Neural cell (in vitro differentiated cells): ENCODE measurements around the gene WIPI1. TPM values are rescaled to one million over a fixed set of nuclear protein-coding genes. Genes with fewer than 3 reads are reported as not detected.

Experiments used
- H2AFZ ChIP-seq: fragments of 200-600, 300-800 bp; sonication (generic), shearing (Covaris generic); 2 replicates; pipeline ENCODE4 v1.6.0; 2014; ENCODE audit warnings: low read depth, mild to moderate bottlenecking, antibody characterized with exemption, low read length, moderate library complexity
- H3F3A ChIP-seq: fragments of 200-600 bp; shearing (Covaris generic); 2 replicates; pipeline ENCODE4 v1.6.1; 2016; ENCODE audit warnings: mild to moderate bottlenecking, moderate library complexity, mixed read lengths, antibody characterized with exemption, low read length; ENCODE audit not compliant: insufficient read depth, poor library complexity, severe bottlenecking
- H3K27ac ChIP-seq: fragments of 200-600, 300-800 bp; sonication (generic), shearing (Covaris generic); 2 replicates; pipeline ENCODE4 v1.5.1; 2014; ENCODE audit warnings: mild to moderate bottlenecking, low read length, moderate library complexity
- H3K27me3 ChIP-seq: fragments of 300-800, 200-600 bp; sonication (generic), shearing (Covaris generic); 2 replicates; pipeline ENCODE4 v1.6.0; 2014; ENCODE audit warnings: mild to moderate bottlenecking, low read depth, low read length, moderate library complexity; ENCODE audit not compliant: insufficient read depth
- H3K36me3 ChIP-seq: fragments of 300-800, 200-600 bp; sonication (generic), shearing (Covaris generic); 2 replicates; pipeline ENCODE4 v1.5.1; 2014; ENCODE audit warnings: mild to moderate bottlenecking, antibody characterized with exemption, low read length, moderate library complexity; ENCODE audit not compliant: insufficient read depth
- H3K4me2 ChIP-seq: fragments of 300-800, 200-600 bp; sonication (generic), shearing (Covaris generic); 2 replicates; pipeline ENCODE4 v1.6.0; 2014; ENCODE audit warnings: mild to moderate bottlenecking, low read length
- H3K4me3 ChIP-seq: fragments of 300-800, 200-600 bp; sonication (generic), shearing (Covaris generic); 2 replicates; pipeline ENCODE4 v1.5.1; 2014; ENCODE audit warnings: mild to moderate bottlenecking, low read length, moderate library complexity
- H3K79me2 ChIP-seq: fragments of 200-600 bp; shearing (Covaris generic); replicated peaks from 2 replicates; pipeline ENCODE4 v1.6.0; 2014; ENCODE audit warnings: mild to moderate bottlenecking, low read length, moderate library complexity; ENCODE audit not compliant: insufficient read depth
- H3K9ac ChIP-seq: fragments of 300-800, 200-600 bp; sonication (generic), shearing (Covaris generic); 2 replicates; pipeline ENCODE4 v1.6.1; 2016; ENCODE audit warnings: mild to moderate bottlenecking, low read length, mixed read lengths
- H3K9me2 ChIP-seq: fragments of 200-600 bp; shearing (Covaris generic); 2 replicates; pipeline ENCODE4 v1.6.1; 2016; ENCODE audit warnings: mild to moderate bottlenecking, low read length, mixed read lengths; ENCODE audit not compliant: insufficient read depth
- H3K9me3 ChIP-seq: fragments of 200-600, 300-800 bp; sonication (generic), shearing (Covaris generic); 2 replicates; pipeline ENCODE4 v1.6.1; 2016; ENCODE audit warnings: mild to moderate bottlenecking, mixed run types, low read length, moderate library complexity, mixed read lengths
- H4K20me1 ChIP-seq: fragments of 200-600 bp; shearing (Covaris generic); 2 replicates; pipeline ENCODE4 v1.6.1; 2016; ENCODE audit warnings: mild to moderate bottlenecking, mixed run types; ENCODE audit not compliant: insufficient read depth
- EP300 ChIP-seq: fragments of 450-650 bp; conservative IDR thresholded peaks from 2 replicates; pipeline ENCODE4 v1.6.1; 2014; ENCODE audit warnings: antibody characterized with exemption, mild to moderate bottlenecking, moderate library complexity; ENCODE audit not compliant: poor library complexity, severe bottlenecking
- EZH2 ChIP-seq: fragments of 200-600, 300-800 bp; shearing (Covaris generic), sonication (generic); IDR thresholded peaks from 2 replicates; pipeline ENCODE4 v1.6.1; 2014; ENCODE audit warnings: antibody characterized with exemption, low read length, borderline replicate concordance, mild to moderate bottlenecking; ENCODE audit not compliant: insufficient read depth, poor library complexity, severe bottlenecking
- MXI1 ChIP-seq: fragments of 450-650 bp; conservative IDR thresholded peaks from 2 replicates; pipeline ENCODE4 v1.6.1; 2014; ENCODE audit warnings: antibody characterized with exemption, mild to moderate bottlenecking; ENCODE audit not compliant: poor library complexity, severe bottlenecking
- POLR2AphosphoS5 ChIP-seq: IDR thresholded peaks from 2 replicates; pipeline ENCODE4 v1.6.1; 2012
- RAD21 ChIP-seq: fragments of 450-650 bp; conservative IDR thresholded peaks from 2 replicates; pipeline ENCODE4 v1.6.1; 2014; ENCODE audit warnings: antibody characterized with exemption, mild to moderate bottlenecking, moderate library complexity
- SMC3 ChIP-seq: fragments of 450-650 bp; conservative IDR thresholded peaks from 2 replicates; pipeline ENCODE4 v1.6.1; 2014; ENCODE audit warnings: antibody characterized with exemption, mild to moderate bottlenecking, moderate library complexity; ENCODE audit not compliant: poor library complexity
- TAF1 ChIP-seq: IDR thresholded peaks from 2 replicates; pipeline ENCODE4 v1.6.1; 2012; ENCODE audit warnings: low read depth
- polyA plus RNA-seq: library from polyadenylated mRNA; depleted of rRNA; stranded (reverse); fragments of >200 nt; gene quantifications from 2 replicates; pipeline ENCODE4 v1.2.3, GENCODE V29; 2014
- TF ChIP-seq, protein P1 (sequence below): fragments of 450-650 bp; IDR thresholded peaks from 2 replicates; pipeline ENCODE4 v1.5.1; 2014; ENCODE audit warnings: antibody characterized with exemption, mild to moderate bottlenecking, moderate library complexity; ENCODE audit not compliant: poor library complexity, severe bottlenecking
- TF ChIP-seq, protein P2 (sequence below): IDR thresholded peaks from 2 replicates; pipeline ENCODE4 v1.6.1; 2012; ENCODE audit warnings: borderline replicate concordance

Gene WIPI1
- polyA plus RNA-seq, 1 donor from 2014 or later, result 17.8 TPM

DNA sequence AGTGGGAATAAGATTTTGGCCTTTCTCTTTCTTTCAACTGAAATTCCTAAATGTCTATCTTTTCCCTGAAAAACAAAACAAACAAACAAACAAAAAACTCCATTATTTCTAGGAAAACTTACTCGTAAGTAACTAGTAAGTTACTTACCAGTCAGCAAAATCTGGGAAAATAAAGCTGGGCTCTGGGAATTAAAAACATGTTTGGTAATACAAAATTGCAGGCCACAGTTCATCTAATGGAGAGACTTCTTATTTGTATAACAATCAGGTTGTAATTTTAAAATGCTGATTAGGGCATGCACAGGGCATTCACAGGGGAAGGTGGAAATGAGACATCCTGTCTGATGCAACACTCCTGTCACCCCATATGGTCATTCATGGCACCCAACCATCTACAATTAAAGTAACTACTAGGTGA lies 3.8 kb upstream of the WIPI1 start:
- Histone ChIP-seq H3K27ac (no peak overlapping the region), H3K27me3 (peaks cover 14% of the 10 kb centered on the region), H3F3A (no peaks in the 10 kb centered on the region), H3K4me3 (no peak overlapping the region), H4K20me1 (no peaks in the 10 kb centered on the region), H3K9ac (no peak overlapping the region), H3K79me2 (no peaks in the 10 kb centered on the region), H2AFZ (no peak overlapping the region), H3K4me2 (no peak overlapping the region), H3K9me3 (no peaks in the 10 kb centered on the region), H3K9me2 (no peaks in the 10 kb centered on the region), H3K36me3 (no peaks in the 10 kb centered on the region)
- no peak for TF ChIP-seq MXI1
- TF ChIP-seq SMC3, result no peak
- no peak for TF ChIP-seq EZH2
- TF ChIP-seq TAF1, result no peak
- TF ChIP-seq EP300, result no peak
- TF ChIP-seq, protein P1, sequence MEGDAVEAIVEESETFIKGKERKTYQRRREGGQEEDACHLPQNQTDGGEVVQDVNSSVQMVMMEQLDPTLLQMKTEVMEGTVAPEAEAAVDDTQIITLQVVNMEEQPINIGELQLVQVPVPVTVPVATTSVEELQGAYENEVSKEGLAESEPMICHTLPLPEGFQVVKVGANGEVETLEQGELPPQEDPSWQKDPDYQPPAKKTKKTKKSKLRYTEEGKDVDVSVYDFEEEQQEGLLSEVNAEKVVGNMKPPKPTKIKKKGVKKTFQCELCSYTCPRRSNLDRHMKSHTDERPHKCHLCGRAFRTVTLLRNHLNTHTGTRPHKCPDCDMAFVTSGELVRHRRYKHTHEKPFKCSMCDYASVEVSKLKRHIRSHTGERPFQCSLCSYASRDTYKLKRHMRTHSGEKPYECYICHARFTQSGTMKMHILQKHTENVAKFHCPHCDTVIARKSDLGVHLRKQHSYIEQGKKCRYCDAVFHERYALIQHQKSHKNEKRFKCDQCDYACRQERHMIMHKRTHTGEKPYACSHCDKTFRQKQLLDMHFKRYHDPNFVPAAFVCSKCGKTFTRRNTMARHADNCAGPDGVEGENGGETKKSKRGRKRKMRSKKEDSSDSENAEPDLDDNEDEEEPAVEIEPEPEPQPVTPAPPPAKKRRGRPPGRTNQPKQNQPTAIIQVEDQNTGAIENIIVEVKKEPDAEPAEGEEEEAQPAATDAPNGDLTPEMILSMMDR, result no peak
- TF ChIP-seq, protein P2, sequence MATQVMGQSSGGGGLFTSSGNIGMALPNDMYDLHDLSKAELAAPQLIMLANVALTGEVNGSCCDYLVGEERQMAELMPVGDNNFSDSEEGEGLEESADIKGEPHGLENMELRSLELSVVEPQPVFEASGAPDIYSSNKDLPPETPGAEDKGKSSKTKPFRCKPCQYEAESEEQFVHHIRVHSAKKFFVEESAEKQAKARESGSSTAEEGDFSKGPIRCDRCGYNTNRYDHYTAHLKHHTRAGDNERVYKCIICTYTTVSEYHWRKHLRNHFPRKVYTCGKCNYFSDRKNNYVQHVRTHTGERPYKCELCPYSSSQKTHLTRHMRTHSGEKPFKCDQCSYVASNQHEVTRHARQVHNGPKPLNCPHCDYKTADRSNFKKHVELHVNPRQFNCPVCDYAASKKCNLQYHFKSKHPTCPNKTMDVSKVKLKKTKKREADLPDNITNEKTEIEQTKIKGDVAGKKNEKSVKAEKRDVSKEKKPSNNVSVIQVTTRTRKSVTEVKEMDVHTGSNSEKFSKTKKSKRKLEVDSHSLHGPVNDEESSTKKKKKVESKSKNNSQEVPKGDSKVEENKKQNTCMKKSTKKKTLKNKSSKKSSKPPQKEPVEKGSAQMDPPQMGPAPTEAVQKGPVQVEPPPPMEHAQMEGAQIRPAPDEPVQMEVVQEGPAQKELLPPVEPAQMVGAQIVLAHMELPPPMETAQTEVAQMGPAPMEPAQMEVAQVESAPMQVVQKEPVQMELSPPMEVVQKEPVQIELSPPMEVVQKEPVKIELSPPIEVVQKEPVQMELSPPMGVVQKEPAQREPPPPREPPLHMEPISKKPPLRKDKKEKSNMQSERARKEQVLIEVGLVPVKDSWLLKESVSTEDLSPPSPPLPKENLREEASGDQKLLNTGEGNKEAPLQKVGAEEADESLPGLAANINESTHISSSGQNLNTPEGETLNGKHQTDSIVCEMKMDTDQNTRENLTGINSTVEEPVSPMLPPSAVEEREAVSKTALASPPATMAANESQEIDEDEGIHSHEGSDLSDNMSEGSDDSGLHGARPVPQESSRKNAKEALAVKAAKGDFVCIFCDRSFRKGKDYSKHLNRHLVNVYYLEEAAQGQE, result no peak
- TF ChIP-seq POLR2AphosphoS5, result no peak
- no peak for TF ChIP-seq RAD21

DNA sequence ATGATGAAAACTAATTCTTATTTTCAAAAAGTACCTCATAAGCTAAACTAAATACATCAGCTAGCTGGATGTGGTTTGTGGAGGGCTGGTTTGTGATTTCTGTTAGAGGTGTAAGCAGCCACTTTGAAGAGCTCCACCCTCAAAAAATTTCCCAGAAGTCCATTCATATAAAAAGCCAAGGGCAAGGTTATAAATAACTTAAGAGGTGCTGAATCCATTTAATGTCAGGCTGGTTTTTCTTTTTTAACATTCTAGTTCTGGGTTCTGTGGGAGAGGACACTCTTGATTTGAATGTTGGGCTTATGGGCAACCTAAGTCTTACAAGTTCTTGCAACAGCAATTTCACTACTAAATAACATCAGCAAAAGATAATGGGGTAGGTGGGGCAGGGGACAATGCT lies 3.4 kb upstream of the WIPI1 start:
- Histone ChIP-seq H3K4me2 (no peak overlapping the region), H4K20me1 (no peaks in the 10 kb centered on the region), H3K4me3 (no peak overlapping the region), H2AFZ (no peak overlapping the region), H3K36me3 (no peaks in the 10 kb centered on the region), H3K27ac (no peak overlapping the region), H3K79me2 (no peaks in the 10 kb centered on the region), H3K9me2 (no peaks in the 10 kb centered on the region), H3K27me3 (peaks cover 15% of the 10 kb centered on the region), H3F3A (no peaks in the 10 kb centered on the region), H3K9ac (no peak overlapping the region), H3K9me3 (no peaks in the 10 kb centered on the region)
- TF ChIP-seq EP300, result no peak
- TF ChIP-seq, protein P1, result no peak
- no peak for TF ChIP-seq RAD21
- no peak for TF ChIP-seq TAF1
- TF ChIP-seq, protein P2, result no peak
- no peak for TF ChIP-seq SMC3
- TF ChIP-seq MXI1, result no peak
- no peak for TF ChIP-seq EZH2
- TF ChIP-seq POLR2AphosphoS5, result no peak
